GM19238 (cell line): ENCODE data around the gene CEBPA.

Source experiments
- DNase-seq: peaks from one replicate; pipeline ENCODE4 v3.0.0; 2011; ENCODE audit warnings: low spot score; ENCODE audit not compliant: insufficient read length

The CEBPA gene

GRCh38 chr19:33273881-33274662, 28.3 kb downstream of the CEBPA start:
- DNase-seq, result no peak

- no peak for DNase-seq
Measured at GRCh38 chr19:33273065-33273736, 29.1 kb downstream of the CEBPA start.

GRCh38 chr19:33271246-33272021, 30.9 kb downstream of the CEBPA start:
- no peak for DNase-seq

GRCh38 chr19:33270769-33271168, 31.6 kb downstream of the CEBPA start:
- DNase-seq, result no peak

- no peak for DNase-seq
Measured at GRCh38 chr19:33269016-33269415, 33.3 kb downstream of the CEBPA start.

GRCh38 chr19:33268162-33268991, 34.0 kb downstream of the CEBPA start:
- DNase-seq, result no peak

GRCh38 chr19:33267706-33268105, 34.6 kb downstream of the CEBPA start:
- no peak for DNase-seq

GRCh38 chr19:33266974-33267484, 35.3 kb downstream of the CEBPA start:
- no peak for DNase-seq

GRCh38 chr19:33264881-33265445, 37.4 kb downstream of the CEBPA start:
- DNase-seq, result no peak

- no peak for DNase-seq
Measured at GRCh38 chr19:33263325-33264023, 38.9 kb downstream of the CEBPA start.

- no peak for DNase-seq
Measured at GRCh38 chr19:33261511-33262189, 40.7 kb downstream of the CEBPA start.

- no peak for DNase-seq
Measured at GRCh38 chr19:33260628-33261418, 41.5 kb downstream of the CEBPA start.

GRCh38 chr19:33259539-33259938, 42.8 kb downstream of the CEBPA start:
- no peak for DNase-seq

- DNase-seq, result no peak
Measured at GRCh38 chr19:33257828-33258227, 44.5 kb downstream of the CEBPA start.

- DNase-seq, result no peak
Measured at GRCh38 chr19:33256261-33256660, 46.1 kb downstream of the CEBPA start.

- no peak for DNase-seq
Measured at GRCh38 chr19:33255781-33256180, 46.6 kb downstream of the CEBPA start.

- DNase-seq, result no peak
Measured at GRCh38 chr19:33254245-33254824, 48.0 kb downstream of the CEBPA start.

- no peak for DNase-seq
Measured at GRCh38 chr19:33252971-33253370, 49.4 kb downstream of the CEBPA start.
